Prostate gland (tissue), 2 donors: Measurements from ENCODE around the gene DNAJC6.

Experiments used
- POLR2AphosphoS5 ChIP-seq: sonication (generic); formaldehyde crosslinking; IDR thresholded peaks from one replicate; pipeline ENCODE4 v1.6.1; 2017; ENCODE audit warnings: antibody characterized with exemption
- TF ChIP-seq, protein P1 (sequence below), 4 experiments: fragments of 200-600 bp in 2 of 4; fragments of 450-650 bp in 2 of 4; sonication (generic) in 2 of 4; IDR thresholded peaks; 1 replicate in 3 of 4; 2 replicates in 1 of 4; pipeline ENCODE4 v1.5.1; 2016 to 2019; ENCODE audit warnings: antibody characterized with exemption in 4 of 4, mild to moderate bottlenecking in 2 of 4, moderate library complexity in 2 of 4

GRCh38 chr1:65276197-65276939, 33.0 kb upstream of the DNAJC6 start:
- TF ChIP-seq, protein P1, sequence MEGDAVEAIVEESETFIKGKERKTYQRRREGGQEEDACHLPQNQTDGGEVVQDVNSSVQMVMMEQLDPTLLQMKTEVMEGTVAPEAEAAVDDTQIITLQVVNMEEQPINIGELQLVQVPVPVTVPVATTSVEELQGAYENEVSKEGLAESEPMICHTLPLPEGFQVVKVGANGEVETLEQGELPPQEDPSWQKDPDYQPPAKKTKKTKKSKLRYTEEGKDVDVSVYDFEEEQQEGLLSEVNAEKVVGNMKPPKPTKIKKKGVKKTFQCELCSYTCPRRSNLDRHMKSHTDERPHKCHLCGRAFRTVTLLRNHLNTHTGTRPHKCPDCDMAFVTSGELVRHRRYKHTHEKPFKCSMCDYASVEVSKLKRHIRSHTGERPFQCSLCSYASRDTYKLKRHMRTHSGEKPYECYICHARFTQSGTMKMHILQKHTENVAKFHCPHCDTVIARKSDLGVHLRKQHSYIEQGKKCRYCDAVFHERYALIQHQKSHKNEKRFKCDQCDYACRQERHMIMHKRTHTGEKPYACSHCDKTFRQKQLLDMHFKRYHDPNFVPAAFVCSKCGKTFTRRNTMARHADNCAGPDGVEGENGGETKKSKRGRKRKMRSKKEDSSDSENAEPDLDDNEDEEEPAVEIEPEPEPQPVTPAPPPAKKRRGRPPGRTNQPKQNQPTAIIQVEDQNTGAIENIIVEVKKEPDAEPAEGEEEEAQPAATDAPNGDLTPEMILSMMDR (IDR thresholded peaks at IDR 0.05), result no peak
- TF ChIP-seq POLR2AphosphoS5, result no peak
